Testis (tissue), 3 donors: Measurements from ENCODE around the gene FKBP7. TPM values are rescaled to one million over a fixed set of nuclear protein-coding genes. Genes with fewer than 3 reads are reported as not detected.

Source experiments
- DNase-seq: peaks from one replicate; pipeline ENCODE4 v3.0.0-alpha.2; 2019
- H3K27ac ChIP-seq, 2 donors: fragments of 200-600 bp; sonication (generic); one replicate each; pipeline ENCODE4 v1.5.1; 2019
- H3K27me3 ChIP-seq: fragments of 200-600 bp; sonication (generic); one replicate; pipeline ENCODE4 v1.5.1; 2019
- H3K36me3 ChIP-seq: fragments of 200-600 bp; sonication (generic); one replicate; pipeline ENCODE4 v1.5.1; 2017; ENCODE audit warnings: low read depth; ENCODE audit errors: missing control alignments
- H3K4me1 ChIP-seq: fragments of 200-600 bp; sonication (generic); one replicate; pipeline ENCODE4 v1.5.1; 2019
- H3K4me3 ChIP-seq, 2 donors: fragments of 200-600 bp; sonication (generic); one replicate each; pipeline ENCODE4 v1.5.1; 2017 to 2019
- H3K9me3 ChIP-seq: fragments of 200-600 bp; sonication (generic); one replicate; pipeline ENCODE4 v1.5.1; 2017
- POLR2A ChIP-seq: fragments of 450-650 bp; IDR thresholded peaks from one replicate; pipeline ENCODE4 v1.6.1; 2017; ENCODE audit warnings: antibody characterized with exemption, mild to moderate bottlenecking, moderate library complexity
- WGBS, 2 donors: methylation state at CpG; one replicate each; pipeline ENCODE4 v1.1.5; 2018; 5-methylcytosine and 5-hydroxymethylcytosine counted together
- intact Hi-C: fragments of 100-400 bp; cut with DNase I; formaldehyde crosslinking; loops from one replicate; pipeline ENCODE4 v1.15.1; 2023; ENCODE audit warnings: low total_unique reads
- polyA plus RNA-seq: library from polyadenylated mRNA; stranded (reverse); fragments of 350-450 nt; fragmentation: Illumina TruSeq; extraction: RNeasy Lipid Tissue Mini Kit (QIAGEN cat#74804); gene quantifications from one replicate; pipeline ENCODE4 v1.2.3, GENCODE V29; 2014; ENCODE audit warnings: low read depth, low replicate concordance; ENCODE audit not compliant: insufficient read depth
- total RNA-seq, 2 donors: library from RNA; depleted of rRNA; stranded (reverse); fragments of >200 nt; gene quantifications; one replicate each; pipeline ENCODE4 v1.2.3, GENCODE V29; 2016
- TF ChIP-seq, protein P1 (sequence below), 3 experiments: fragments of 450-650 bp in 2 of 3; fragments of 200-600 bp in 1 of 3; sonication (generic) in 1 of 3; IDR thresholded peaks; one replicate each; pipeline ENCODE4 v1.5.1; 2016 to 2019; ENCODE audit warnings: antibody characterized with exemption in 3 of 3, mild to moderate bottlenecking in 2 of 3, moderate library complexity in 1 of 3

The FKBP7 gene
- total and polyA plus RNA-seq, 3 donors from 2014 or later = 10.1 to 27.4 (median 25.6) TPM

DNA sequence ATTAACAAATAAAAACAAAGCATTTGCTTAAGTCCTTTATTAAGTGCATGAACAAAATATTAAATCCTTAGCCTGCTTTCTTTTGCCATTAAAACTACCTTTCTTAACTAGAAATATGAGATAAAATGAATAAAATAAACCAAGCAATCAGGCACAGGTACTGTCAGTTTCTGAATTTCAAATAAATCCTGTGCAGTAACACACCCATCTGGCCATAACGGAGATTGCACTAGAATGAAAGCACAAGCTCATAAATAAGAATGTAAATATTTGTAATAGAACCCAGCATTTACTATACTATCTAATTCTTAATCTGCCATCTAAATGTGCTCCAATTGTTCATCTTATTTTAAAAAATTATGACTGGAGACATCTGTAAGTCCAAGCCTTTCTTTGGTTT, 59.3 kb downstream of the FKBP7 start:
- Histone ChIP-seq H3K27me3 (no peaks in the 10 kb centered on the region), H3K4me3 (no peak overlapping the region), H3K4me1 (peaks cover 7% of the 10 kb centered on the region), H3K9me3 (no peaks in the 10 kb centered on the region), H3K27ac (no peak overlapping the region), H3K36me3 (no peaks in the 10 kb centered on the region)
- TF ChIP-seq, protein P1, sequence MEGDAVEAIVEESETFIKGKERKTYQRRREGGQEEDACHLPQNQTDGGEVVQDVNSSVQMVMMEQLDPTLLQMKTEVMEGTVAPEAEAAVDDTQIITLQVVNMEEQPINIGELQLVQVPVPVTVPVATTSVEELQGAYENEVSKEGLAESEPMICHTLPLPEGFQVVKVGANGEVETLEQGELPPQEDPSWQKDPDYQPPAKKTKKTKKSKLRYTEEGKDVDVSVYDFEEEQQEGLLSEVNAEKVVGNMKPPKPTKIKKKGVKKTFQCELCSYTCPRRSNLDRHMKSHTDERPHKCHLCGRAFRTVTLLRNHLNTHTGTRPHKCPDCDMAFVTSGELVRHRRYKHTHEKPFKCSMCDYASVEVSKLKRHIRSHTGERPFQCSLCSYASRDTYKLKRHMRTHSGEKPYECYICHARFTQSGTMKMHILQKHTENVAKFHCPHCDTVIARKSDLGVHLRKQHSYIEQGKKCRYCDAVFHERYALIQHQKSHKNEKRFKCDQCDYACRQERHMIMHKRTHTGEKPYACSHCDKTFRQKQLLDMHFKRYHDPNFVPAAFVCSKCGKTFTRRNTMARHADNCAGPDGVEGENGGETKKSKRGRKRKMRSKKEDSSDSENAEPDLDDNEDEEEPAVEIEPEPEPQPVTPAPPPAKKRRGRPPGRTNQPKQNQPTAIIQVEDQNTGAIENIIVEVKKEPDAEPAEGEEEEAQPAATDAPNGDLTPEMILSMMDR (IDR thresholded peaks at IDR 0.05) = peak in 1 of 3 experiments; percentile 15
- no peak for TF ChIP-seq POLR2A
- DNase-seq = no peak
- intact Hi-C loops = no loop called here
- 62 to 84% methylated on average over 1 of the region's 1 CpG for WGBS, 2 donors

DNA sequence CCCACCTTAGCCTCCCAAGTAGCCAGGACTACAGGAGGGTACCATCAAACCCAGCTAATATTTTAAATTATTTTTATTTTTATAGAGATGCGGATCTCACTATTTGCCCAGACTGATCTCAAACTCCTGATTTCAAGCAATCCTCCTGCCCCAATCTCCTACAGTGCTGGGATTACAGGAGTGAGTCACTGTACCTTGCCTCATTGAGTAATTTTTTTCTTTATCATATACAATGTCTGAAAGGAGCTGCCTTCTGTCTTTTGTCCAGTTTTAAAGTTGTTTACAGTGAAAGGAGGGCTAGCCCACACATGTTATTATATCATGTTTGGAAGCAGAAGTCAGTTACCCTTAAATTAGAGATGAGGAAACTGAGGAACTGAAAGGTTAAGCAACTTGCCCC, 60.0 kb downstream of the FKBP7 start:
- intact Hi-C loops = no loop called here
- H3K9me3 ChIP-seq = no peaks in the 10 kb centered on the region
- no peak overlapping the region for H3K4me3 ChIP-seq
- H3K27ac ChIP-seq = no peak overlapping the region
- no peak for DNase-seq
- no peaks in the 10 kb centered on the region for H3K36me3 ChIP-seq
- H3K27me3 ChIP-seq = no peaks in the 10 kb centered on the region
- WGBS, 2 donors = 85 to 96% methylated on average over 1 of the region's 1 CpG
- H3K4me1 ChIP-seq = peaks cover 7% of the 10 kb centered on the region
- no peak for TF ChIP-seq POLR2A
- TF ChIP-seq, protein P1 (IDR thresholded peaks at IDR 0.05) = no peak

DNA sequence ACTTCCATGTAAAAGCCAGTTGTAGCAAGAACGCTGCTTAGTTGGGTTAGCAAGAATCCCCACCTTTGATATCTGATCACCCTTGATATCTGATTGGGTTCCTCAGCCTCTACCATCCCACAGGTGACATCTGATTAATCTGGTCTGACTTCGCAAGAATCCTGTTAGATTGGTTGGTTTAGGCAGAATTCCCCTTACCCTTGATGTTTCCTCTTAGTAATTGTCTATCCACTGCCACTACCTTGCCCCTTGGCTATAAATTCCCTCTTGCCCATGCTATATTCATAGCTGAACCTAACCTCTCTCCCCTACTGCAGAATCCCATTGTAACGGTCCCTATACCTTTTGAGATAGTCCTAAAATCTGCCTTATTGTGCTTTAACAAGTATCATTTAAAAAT, 60.5 kb downstream of the FKBP7 start:
- WGBS, 2 donors = 89 to 91% methylated on average over 3 of the region's 3 CpGs
- H3K36me3 ChIP-seq = no peaks in the 10 kb centered on the region
- no peaks in the 10 kb centered on the region for H3K9me3 ChIP-seq
- no peak overlapping the region for H3K4me3 ChIP-seq
- peaks cover 7% of the 10 kb centered on the region for H3K4me1 ChIP-seq
- TF ChIP-seq POLR2A = no peak
- TF ChIP-seq, protein P1 (IDR thresholded peaks at IDR 0.05) = no peak
- no peaks in the 10 kb centered on the region for H3K27me3 ChIP-seq
- intact Hi-C loops = no loop called here
- no peak for DNase-seq
- no peak overlapping the region for H3K27ac ChIP-seq

DNA sequence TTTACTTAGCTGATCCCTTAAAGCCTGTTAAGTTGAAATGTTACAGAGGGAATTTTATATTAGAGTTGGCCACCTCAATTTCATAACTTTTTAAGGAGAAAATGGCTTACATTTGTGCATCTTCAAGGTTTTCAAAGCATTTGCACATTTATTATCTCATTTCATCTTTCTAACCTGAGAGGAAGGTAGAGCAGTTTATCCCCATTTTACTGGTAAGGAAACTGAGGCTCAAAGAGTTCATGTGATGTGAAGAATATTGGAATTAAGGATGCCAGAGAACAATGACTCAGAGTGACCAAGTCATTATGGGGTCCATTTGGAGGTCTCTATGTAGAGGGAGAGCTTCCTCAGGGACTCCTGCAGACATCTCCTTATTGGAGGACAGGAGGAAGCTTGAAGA, 62.4 kb downstream of the FKBP7 start:
- Histone ChIP-seq H3K4me3 (no peak overlapping the region), H3K27ac (no peak overlapping the region), H3K27me3 (no peaks in the 10 kb centered on the region), H3K9me3 (no peaks in the 10 kb centered on the region), H3K36me3 (no peaks in the 10 kb centered on the region), H3K4me1 (peaks cover 7% of the 10 kb centered on the region)
- no peak for DNase-seq
- intact Hi-C loops = no loop called here
- TF ChIP-seq POLR2A = no peak
- TF ChIP-seq, protein P1 (IDR thresholded peaks at IDR 0.05) = no peak
